IPS-20b (cell line): ENCODE measurements around the gene MR1.

ENCODE experiments used
- H3K27ac ChIP-seq: one replicate; pipeline ENCODE4 v1.5.1; 2013; ENCODE audit warnings: low read length
- H3K27me3 ChIP-seq: 2 replicates; pipeline ENCODE4 v1.6.1; 2013; ENCODE audit warnings: mild to moderate bottlenecking, low read length, inconsistent platforms; ENCODE audit not compliant: insufficient read depth
- H3K36me3 ChIP-seq: 2 replicates; pipeline ENCODE4 v1.6.1; 2013; ENCODE audit warnings: low read depth, mild to moderate bottlenecking, inconsistent platforms, low read length, moderate library complexity; ENCODE audit not compliant: insufficient read depth
- H3K4me1 ChIP-seq: 2 replicates; pipeline ENCODE4 v1.6.1; 2013; ENCODE audit warnings: mild to moderate bottlenecking, control low read depth, inconsistent platforms, low read length, moderate library complexity; ENCODE audit not compliant: insufficient read depth
- H3K4me3 ChIP-seq: 2 replicates; pipeline ENCODE4 v1.5.1; 2013; ENCODE audit warnings: mild to moderate bottlenecking, low read length, inconsistent platforms
- H3K9ac ChIP-seq: 2 replicates; pipeline ENCODE4 v1.6.1; 2013; ENCODE audit warnings: low read depth, mild to moderate bottlenecking, inconsistent platforms, low read length, moderate library complexity
- H3K9me3 ChIP-seq: 2 replicates; pipeline ENCODE4 v1.6.1; 2013; ENCODE audit warnings: mild to moderate bottlenecking, low read depth, low read length, inconsistent platforms; ENCODE audit not compliant: insufficient read depth

MR1 gene

GRCh38 chr1:181105134-181106021, 71.6 kb downstream of the MR1 start:
- Histone ChIP-seq H3K4me1 (peaks cover 45% of the 10 kb centered on the region), H3K4me3 (peak overlapping the region; percentile 80), H3K27me3 (peaks cover 74% of the 10 kb centered on the region), H3K36me3 (no peaks in the 10 kb centered on the region), H3K27ac (peak overlapping the region; percentile 57), H3K9ac (peak overlapping the region; percentile 82; the same call in 1 of the 2 replicates), H3K9me3 (no peaks in the 10 kb centered on the region)

- peak overlapping the region; percentile 16; the same call in 1 of the 2 replicates for H3K9ac ChIP-seq
- no peaks in the 10 kb centered on the region for H3K36me3 ChIP-seq
- no peak overlapping the region for H3K27ac ChIP-seq
- peaks cover 39% of the 10 kb centered on the region for H3K4me1 ChIP-seq
- peak overlapping the region; percentile 47 for H3K4me3 ChIP-seq
- no peaks in the 10 kb centered on the region for H3K9me3 ChIP-seq
- peaks cover 74% of the 10 kb centered on the region for H3K27me3 ChIP-seq
These were observed 72.2 kb downstream of the MR1 start for GRCh38 chr1:181106022-181106312.

GRCh38 chr1:181106479-181106878, 72.7 kb downstream of the MR1 start:
- Histone ChIP-seq H3K36me3 (no peaks in the 10 kb centered on the region), H3K4me1 (peaks cover 35% of the 10 kb centered on the region), H3K9ac (no peak overlapping the region), H3K27me3 (peaks cover 72% of the 10 kb centered on the region), H3K27ac (no peak overlapping the region), H3K9me3 (no peaks in the 10 kb centered on the region), H3K4me3 (no peak overlapping the region)

GRCh38 chr1:181107711-181108110, 73.9 kb downstream of the MR1 start:
- peaks cover 25% of the 10 kb centered on the region for H3K4me1 ChIP-seq

GRCh38 chr1:181108304-181108867, 74.6 kb downstream of the MR1 start:
- Histone ChIP-seq H3K27ac (no peak overlapping the region), H3K36me3 (no peaks in the 10 kb centered on the region), H3K9me3 (no peaks in the 10 kb centered on the region), H3K4me3 (no peak overlapping the region), H3K27me3 (peaks cover 60% of the 10 kb centered on the region), H3K4me1 (peaks cover 27% of the 10 kb centered on the region), H3K9ac (no peak overlapping the region)

More at GRCh38 chr1:181107711-181108110, 73.9 kb downstream of the MR1 start:
- no peak overlapping the region for H3K27ac ChIP-seq
- no peaks in the 10 kb centered on the region for H3K36me3 ChIP-seq
- no peak overlapping the region for H3K9ac ChIP-seq
- H3K4me3 ChIP-seq, result no peak overlapping the region
- H3K9me3 ChIP-seq, result no peaks in the 10 kb centered on the region
- peaks cover 66% of the 10 kb centered on the region for H3K27me3 ChIP-seq

- Histone ChIP-seq H3K9ac (no peak overlapping the region), H3K27me3 (peaks cover 47% of the 10 kb centered on the region), H3K27ac (no peak overlapping the region), H3K36me3 (no peaks in the 10 kb centered on the region), H3K4me1 (peaks cover 17% of the 10 kb centered on the region), H3K9me3 (no peaks in the 10 kb centered on the region), H3K4me3 (no peak overlapping the region)
These were observed 76.2 kb downstream of the MR1 start for GRCh38 chr1:181110013-181110412.
